HepG2 (cell line): Measurements from ENCODE around the gene B4GALT5. TPM values are rescaled to one million over a fixed set of nuclear protein-coding genes. Genes with fewer than 3 reads are reported as not detected.

Experiments used
- ARID2 ChIP-seq: sonication (generic); formaldehyde crosslinking; IDR thresholded peaks from 2 replicates; pipeline ENCODE4 v1.8.1; 2022; ENCODE audit warnings: mild to moderate bottlenecking, missing genetic modification reagents, borderline replicate concordance
- ELF3 ChIP-seq: IDR thresholded peaks from 2 replicates; pipeline ENCODE4 v1.6.1; 2016; ENCODE audit warnings: missing genetic modification reagents, missing compliant biosample characterization
- MZF1 ChIP-seq: sonication (generic); formaldehyde crosslinking; IDR thresholded peaks from 2 replicates; pipeline ENCODE4 v1.8.1; 2023; ENCODE audit warnings: mild to moderate bottlenecking, missing genetic modification reagents, borderline replicate concordance
- PCBP1 ChIP-seq: fragments of 200-400 bp; formaldehyde crosslinking; IDR thresholded peaks from 2 replicates; pipeline ENCODE4 v1.6.1; 2017; ENCODE audit warnings: mild to moderate bottlenecking, low read depth, low read length, borderline replicate concordance
- RFX5 ChIP-seq: IDR thresholded peaks from 2 replicates; pipeline ENCODE4 v1.6.1; 2011; ENCODE audit warnings: low read depth, low read length, improper control_type of control experiment
- SAFB2 ChIP-seq: sonication (generic); formaldehyde crosslinking; IDR thresholded peaks from 2 replicates; pipeline ENCODE4 v1.5.1; 2020; ENCODE audit warnings: missing genetic modification reagents, low read depth, mild to moderate bottlenecking, borderline replicate concordance
- SATB2 ChIP-seq: sonication (generic); formaldehyde crosslinking; IDR thresholded peaks from 2 replicates; pipeline ENCODE4 v1.5.0; 2020; ENCODE audit warnings: missing genetic modification reagents
- SIX4 ChIP-seq: sonication (generic); formaldehyde crosslinking; IDR thresholded peaks from 2 replicates; pipeline ENCODE4 v1.4.0; 2020; ENCODE audit warnings: missing genetic modification reagents
- TEF ChIP-seq: sonication (generic); formaldehyde crosslinking; IDR thresholded peaks from 2 replicates; pipeline ENCODE4 v1.5.0; 2020; ENCODE audit warnings: missing genetic modification reagents
- TRIM24 ChIP-seq: sonication (generic); formaldehyde crosslinking; IDR thresholded peaks from 2 replicates; pipeline ENCODE4 v1.8.0; 2022; ENCODE audit warnings: mild to moderate bottlenecking, missing genetic modification reagents
- YEATS4 ChIP-seq: sonication (generic); formaldehyde crosslinking; IDR thresholded peaks from 2 replicates; pipeline ENCODE4 v1.4.0; 2020; ENCODE audit warnings: missing genetic modification reagents, borderline replicate concordance
- ZFX ChIP-seq: sonication (generic); formaldehyde crosslinking; IDR thresholded peaks from 2 replicates; pipeline ENCODE4 v1.4.0; 2020; ENCODE audit warnings: mild to moderate bottlenecking, low read depth, missing genetic modification reagents, moderate library complexity
- ZNF138 ChIP-seq: sonication (generic); formaldehyde crosslinking; IDR thresholded peaks from 2 replicates; pipeline ENCODE4 v1.5.0; 2020; ENCODE audit warnings: mild to moderate bottlenecking, low read depth, missing genetic modification reagents
- ZNF331 ChIP-seq: sonication (generic); formaldehyde crosslinking; IDR thresholded peaks from 2 replicates; pipeline ENCODE4 v1.4.0; 2020; ENCODE audit warnings: missing genetic modification reagents
- ZNF33B ChIP-seq: sonication (generic); formaldehyde crosslinking; IDR thresholded peaks from 2 replicates; pipeline ENCODE4 v1.5.1; 2020; ENCODE audit warnings: mild to moderate bottlenecking, missing genetic modification reagents
- ZNF44 ChIP-seq: sonication (generic); formaldehyde crosslinking; IDR thresholded peaks from 2 replicates; pipeline ENCODE4 v1.5.1; 2020; ENCODE audit warnings: mild to moderate bottlenecking, missing genetic modification reagents
- ZNF441 ChIP-seq: sonication (generic); formaldehyde crosslinking; IDR thresholded peaks from 2 replicates; pipeline ENCODE4 v1.7.0; 2021; ENCODE audit warnings: missing genetic modification reagents, borderline replicate concordance
- ZNF446 ChIP-seq: sonication (generic); formaldehyde crosslinking; IDR thresholded peaks from 2 replicates; pipeline ENCODE4 v1.5.0; 2020; ENCODE audit warnings: mild to moderate bottlenecking, missing genetic modification reagents
- ZNF468 ChIP-seq: sonication (generic); formaldehyde crosslinking; IDR thresholded peaks from 2 replicates; pipeline ENCODE4 v1.8.0; 2022; ENCODE audit warnings: mild to moderate bottlenecking, moderate library complexity, missing genetic modification reagents
- ZNF543 ChIP-seq: sonication (generic); formaldehyde crosslinking; IDR thresholded peaks from 2 replicates; pipeline ENCODE4 v1.4.0; 2020; ENCODE audit warnings: mild to moderate bottlenecking, missing genetic modification reagents
- ZNF784 ChIP-seq: sonication (generic); formaldehyde crosslinking; IDR thresholded peaks from 2 replicates; pipeline ENCODE4 v1.5.1; 2020; ENCODE audit warnings: missing genetic modification reagents, mild to moderate bottlenecking, borderline replicate concordance
- polyA plus RNA-seq, 8 experiments: library from polyadenylated mRNA; depleted of rRNA in 3 of 8; stranded (reverse) in 7 of 8; unstranded in 1 of 8; fragments of >200 nt; fragmentation: Illumina TruSeq in 4 of 8; extraction: Trizol in 4 of 8; gene quantifications; 2 replicates each; pipeline versions ENCODE4 v1.2.1 to v1.2.3, GENCODE V29; 2011 to 2016; ENCODE audit warnings: low read depth in 4 of 8, missing spikeins in 1 of 8, mixed read lengths in 1 of 8; ENCODE audit not compliant: insufficient read depth in 1 of 8
- total RNA-seq, 5 experiments: library from RNA; depleted of rRNA; stranded (reverse); fragments of >200 nt; fragmentation: Illumina TruSeq; extraction: Trizol; gene quantifications; 2 replicates each; pipeline ENCODE4 v1.2.3, GENCODE V29; 2016; ENCODE audit warnings: low read depth in 1 of 5
- TF ChIP-seq, protein P1 (sequence below): sonication (generic); formaldehyde crosslinking; IDR thresholded peaks from 2 replicates; pipeline ENCODE4 v1.4.0; 2020; ENCODE audit warnings: missing genetic modification reagents
- TF ChIP-seq, protein P2 (sequence below): sonication (generic); formaldehyde crosslinking; IDR thresholded peaks from 2 replicates; pipeline ENCODE4 v1.4.0; 2020; ENCODE audit warnings: missing genetic modification reagents, borderline replicate concordance
- TF ChIP-seq, protein P3 (sequence below): sonication (generic); formaldehyde crosslinking; IDR thresholded peaks from 2 replicates; pipeline ENCODE4 v1.9.0; 2021; ENCODE audit warnings: missing genetic modification reagents, borderline replicate concordance

The B4GALT5 gene
- total and polyA plus RNA-seq, 2 of the 13 experiments (the other 11 are each of a cell fraction or from before 2014, with no cell fraction given): 27.3 to 30.9 TPM

DNA sequence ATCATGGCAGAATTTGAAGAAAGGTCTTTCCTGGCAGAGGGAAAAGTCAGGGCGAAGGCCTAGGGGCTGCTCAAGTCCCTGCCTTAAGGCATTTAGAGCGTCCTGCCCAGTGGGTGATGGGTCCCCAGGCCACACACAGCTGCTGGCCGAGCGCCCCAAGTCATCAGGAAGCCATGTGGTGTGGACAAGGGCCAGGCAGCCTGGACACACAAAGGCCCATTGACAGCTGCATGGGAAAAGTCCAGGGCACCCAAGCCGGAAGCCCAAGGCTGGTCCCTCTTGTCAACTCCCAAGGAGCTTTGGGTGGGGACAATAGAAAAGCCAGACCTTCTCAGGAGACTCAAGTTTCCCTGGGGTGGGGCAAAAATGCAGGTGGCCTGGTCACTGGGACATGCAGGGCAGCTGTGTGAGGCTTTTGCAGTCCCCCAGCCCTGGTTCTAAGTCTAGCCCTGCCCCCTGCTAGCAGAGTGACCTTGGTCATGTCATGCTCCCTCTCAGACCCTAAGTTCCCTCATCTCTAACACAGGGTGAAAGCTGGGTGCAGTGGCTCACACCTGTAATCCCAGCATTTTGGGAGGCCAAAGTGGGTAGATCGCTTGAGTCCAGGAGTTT, 101.4 kb downstream of the B4GALT5 start (continued):
- TF ChIP-seq, protein P1, sequence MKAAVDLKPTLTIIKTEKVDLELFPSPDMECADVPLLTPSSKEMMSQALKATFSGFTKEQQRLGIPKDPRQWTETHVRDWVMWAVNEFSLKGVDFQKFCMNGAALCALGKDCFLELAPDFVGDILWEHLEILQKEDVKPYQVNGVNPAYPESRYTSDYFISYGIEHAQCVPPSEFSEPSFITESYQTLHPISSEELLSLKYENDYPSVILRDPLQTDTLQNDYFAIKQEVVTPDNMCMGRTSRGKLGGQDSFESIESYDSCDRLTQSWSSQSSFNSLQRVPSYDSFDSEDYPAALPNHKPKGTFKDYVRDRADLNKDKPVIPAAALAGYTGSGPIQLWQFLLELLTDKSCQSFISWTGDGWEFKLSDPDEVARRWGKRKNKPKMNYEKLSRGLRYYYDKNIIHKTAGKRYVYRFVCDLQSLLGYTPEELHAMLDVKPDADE: no peak
- TF ChIP-seq SAFB2 (CRISPR knock-in tag) (no peak), MZF1 (CRISPR knock-in tag) (no peak), ELF3 (CRISPR knock-in tag) (peak; percentile 91), ZFX (CRISPR knock-in tag) (peak; percentile 66; the same call in 1 of the 2 replicates), SIX4 (no peak; the same call in 1 of the 2 replicates), ZNF44 (CRISPR knock-in tag) (no peak), ZNF138 (CRISPR knock-in tag) (no peak), PCBP1 (no peak), RFX5 (no peak), TRIM24 (no peak), ZNF468 (CRISPR knock-in tag) (no peak), ZNF784 (CRISPR knock-in tag) (no peak), SATB2 (CRISPR knock-in tag) (0 out of 2 replicates have a peak, but pooled peaks have one; percentile 77), ZNF446 (no peak), ZNF543 (CRISPR knock-in tag) (peak; percentile 71; the same call in 1 of the 2 replicates), ZNF33B (CRISPR knock-in tag) (no peak), ARID2 (CRISPR knock-in tag) (no peak), ZNF331 (CRISPR knock-in tag) (peak; percentile 31; the same call in 1 of the 2 replicates), YEATS4 (CRISPR knock-in tag) (peak; percentile 56; the same call in 1 of the 2 replicates), ZNF441 (no peak), TEF (CRISPR knock-in tag) (no peak)
- TF ChIP-seq, protein P2, sequence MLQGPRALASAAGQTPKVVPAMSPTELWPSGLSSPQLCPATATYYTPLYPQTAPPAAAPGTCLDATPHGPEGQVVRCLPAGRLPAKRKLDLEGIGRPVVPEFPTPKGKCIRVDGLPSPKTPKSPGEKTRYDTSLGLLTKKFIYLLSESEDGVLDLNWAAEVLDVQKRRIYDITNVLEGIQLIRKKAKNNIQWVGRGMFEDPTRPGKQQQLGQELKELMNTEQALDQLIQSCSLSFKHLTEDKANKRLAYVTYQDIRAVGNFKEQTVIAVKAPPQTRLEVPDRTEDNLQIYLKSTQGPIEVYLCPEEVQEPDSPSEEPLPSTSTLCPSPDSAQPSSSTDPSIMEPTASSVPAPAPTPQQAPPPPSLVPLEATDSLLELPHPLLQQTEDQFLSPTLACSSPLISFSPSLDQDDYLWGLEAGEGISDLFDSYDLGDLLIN: peak; percentile 62; the same call in 1 of the 2 replicates
- TF ChIP-seq, protein P3, sequence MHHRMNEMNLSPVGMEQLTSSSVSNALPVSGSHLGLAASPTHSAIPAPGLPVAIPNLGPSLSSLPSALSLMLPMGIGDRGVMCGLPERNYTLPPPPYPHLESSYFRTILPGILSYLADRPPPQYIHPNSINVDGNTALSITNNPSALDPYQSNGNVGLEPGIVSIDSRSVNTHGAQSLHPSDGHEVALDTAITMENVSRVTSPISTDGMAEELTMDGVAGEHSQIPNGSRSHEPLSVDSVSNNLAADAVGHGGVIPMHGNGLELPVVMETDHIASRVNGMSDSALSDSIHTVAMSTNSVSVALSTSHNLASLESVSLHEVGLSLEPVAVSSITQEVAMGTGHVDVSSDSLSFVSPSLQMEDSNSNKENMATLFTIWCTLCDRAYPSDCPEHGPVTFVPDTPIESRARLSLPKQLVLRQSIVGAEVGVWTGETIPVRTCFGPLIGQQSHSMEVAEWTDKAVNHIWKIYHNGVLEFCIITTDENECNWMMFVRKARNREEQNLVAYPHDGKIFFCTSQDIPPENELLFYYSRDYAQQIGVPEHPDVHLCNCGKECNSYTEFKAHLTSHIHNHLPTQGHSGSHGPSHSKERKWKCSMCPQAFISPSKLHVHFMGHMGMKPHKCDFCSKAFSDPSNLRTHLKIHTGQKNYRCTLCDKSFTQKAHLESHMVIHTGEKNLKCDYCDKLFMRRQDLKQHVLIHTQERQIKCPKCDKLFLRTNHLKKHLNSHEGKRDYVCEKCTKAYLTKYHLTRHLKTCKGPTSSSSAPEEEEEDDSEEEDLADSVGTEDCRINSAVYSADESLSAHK: no peak
